ENCODE data around the gene LYRM4.

LYRM4 gene

DNA sequence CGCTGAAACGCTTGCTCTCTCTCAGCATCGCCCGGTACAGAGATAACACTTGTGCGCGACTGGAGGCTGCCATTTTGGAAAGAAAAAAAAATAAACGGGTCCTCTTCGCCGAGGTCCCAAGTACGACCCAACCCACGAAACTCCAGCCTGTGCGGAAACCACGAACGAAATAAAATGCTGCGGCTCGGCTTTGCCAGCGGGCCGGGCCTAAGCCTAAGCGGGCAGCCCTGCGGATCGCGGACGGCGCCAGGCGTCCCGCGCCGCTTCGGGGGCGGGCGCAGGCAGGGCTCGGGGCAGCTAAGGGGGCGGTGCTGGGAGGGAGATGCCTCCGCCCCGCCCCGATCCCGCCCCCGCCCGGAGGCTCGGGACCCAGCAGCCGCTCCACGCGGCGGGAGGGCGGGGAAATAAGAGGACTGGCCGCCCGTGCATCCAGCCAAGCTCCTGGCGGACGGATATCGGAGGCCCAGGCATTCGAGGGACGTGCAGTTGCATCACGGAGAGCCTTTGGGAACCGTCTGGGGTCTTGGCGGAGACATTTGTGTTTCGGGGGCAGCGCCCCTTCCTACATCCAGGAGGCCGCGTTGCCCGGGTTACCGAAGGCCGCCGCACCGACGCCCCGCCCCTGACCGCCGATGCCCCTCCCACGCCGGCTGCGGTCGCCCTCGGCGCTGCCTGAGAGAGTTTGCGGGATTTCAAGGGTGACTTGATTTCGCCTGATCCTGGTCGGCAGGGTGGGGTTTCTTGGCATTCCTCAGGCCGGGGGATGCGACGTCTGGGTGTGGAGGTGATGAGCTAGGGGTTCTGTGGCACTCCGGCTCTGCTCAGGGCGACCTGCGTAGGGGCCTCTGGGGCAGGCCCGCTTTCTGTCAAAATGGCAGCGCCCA lies at the start of gene LYRM4, which contains the start of gene FARS2:
TSS of gene LYRM4 (minus strand) at position 290 of the 884 bp plus-strand sequence. CDS start at position 73, 217 bp downstream.
TSS of gene FARS2 (plus strand) at position 853 of the 884 bp plus-strand sequence.
- DNase-seq: peak; percentile 95

DNA sequence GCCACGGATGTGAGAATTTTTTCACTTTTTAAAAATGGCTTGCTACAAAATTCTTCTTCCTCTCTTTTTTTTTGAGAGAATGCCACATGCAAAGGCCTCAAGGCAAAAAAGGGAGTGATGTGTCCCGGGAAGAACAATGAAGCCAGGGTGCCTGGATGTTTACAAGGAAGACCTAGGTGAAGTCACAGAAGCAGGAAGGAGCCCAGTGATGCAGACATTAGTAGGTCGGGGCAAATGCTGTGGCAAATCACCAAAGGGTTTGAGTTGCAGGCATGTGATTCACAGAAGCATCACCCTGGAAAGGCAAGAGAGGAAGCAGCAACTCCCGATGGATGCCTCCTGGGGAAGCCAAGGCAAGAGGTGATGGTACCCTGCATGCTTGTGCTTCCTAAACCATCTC lies 47.3 kb upstream of the LYRM4 start:
- no peak for DNase-seq

DNA sequence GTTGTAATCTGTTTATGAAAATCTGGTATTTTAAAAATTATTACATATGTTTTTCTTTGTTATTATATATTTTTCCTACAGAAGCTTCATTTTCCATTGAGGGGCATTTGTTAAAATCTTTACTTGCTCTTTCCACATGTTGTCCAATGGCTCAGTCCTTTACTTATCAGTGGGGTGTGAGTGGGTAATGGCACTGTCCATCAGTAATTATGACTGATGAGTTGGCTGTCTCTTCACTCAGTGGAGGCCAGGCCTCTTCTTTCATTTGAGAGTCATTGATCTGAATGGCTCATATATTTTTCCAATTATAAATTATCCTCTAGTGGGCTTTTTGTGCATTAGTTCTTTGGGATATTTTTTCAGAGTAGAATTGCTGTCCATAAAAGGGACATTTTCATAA lies 46.3 kb upstream of the LYRM4 start:
- DNase-seq: no peak

DNA sequence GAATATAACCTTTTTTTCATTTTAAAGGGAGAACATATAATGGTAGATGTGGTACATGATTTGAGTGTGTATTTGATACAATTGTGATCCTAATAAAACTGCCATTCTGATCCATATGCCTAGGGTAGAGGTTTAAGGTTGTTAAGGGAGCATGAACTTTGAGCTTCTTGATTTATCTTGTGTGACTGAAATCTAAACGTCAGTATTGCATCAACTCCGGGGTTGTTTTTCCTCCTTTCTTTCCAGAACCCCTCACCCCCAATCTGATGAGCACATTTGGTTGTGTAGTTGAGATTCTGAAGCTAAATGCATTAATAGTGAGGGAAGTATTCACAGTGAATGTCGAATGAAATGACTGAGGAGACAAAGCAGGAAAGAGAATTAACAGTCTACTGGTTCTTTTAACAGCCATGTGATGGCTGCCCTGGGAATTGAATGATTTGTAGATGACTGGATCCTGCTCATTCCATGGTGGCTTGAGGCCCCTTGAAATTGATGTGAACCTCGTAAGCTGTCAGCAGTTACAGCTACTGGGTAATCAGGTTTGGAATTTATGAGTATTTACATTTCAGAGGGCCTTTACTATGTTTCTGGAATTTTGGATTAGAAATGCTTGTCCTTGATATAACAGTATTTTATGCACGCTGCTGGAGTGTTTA lies 45.3 kb upstream of the LYRM4 start:
- DNase-seq: no peak

DNA sequence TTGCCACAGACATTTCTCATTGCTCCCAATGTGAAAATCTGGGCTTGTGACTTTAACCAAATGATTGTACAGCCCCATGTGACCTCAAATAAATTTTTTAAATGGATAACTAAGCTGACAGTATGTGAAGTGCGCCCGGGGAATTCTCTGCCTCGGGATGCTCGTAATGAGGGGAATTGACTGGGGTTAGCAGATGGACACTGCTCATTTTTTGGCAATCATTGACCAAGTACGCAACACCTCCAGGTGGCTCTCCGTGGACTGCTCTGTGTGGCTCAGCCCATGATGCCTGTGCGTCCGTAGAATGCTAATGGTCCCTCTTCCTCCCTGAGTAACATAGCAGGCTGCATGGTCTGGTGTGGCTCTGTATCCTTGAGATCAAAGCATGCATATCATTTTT lies 42.9 kb upstream of the LYRM4 start:
- no peak for DNase-seq

DNA sequence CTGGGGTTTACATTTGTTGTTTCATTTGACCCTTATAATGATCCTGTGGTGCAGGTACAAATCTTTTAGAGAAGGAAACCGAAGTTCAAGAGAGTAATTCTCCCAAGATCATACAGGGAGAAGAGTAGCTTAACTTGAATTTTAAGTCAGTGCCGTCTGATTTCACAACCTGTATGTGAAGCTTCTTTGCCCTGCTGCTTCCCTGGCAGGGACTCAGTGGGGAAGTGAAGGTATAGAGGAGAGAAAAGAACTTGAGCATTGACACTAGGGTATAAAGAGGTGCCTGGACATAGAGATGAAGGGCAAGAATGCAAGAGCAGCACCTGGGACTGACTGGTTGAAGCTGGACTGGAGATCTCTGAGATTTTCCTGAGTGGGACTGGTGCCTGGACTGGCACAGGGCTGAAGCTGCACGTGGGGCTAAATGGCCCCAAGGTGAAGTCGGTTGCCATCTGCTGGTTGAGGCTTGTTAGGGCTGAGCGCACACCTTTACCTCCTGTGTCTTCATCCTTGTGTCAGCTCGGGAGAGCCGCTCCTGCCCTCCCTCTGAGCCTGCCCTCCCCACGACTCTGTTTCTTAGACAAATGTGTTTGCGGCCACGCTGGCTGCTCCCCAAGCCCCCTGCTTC lies 42.4 kb upstream of the LYRM4 start:
- DNase-seq: no peak

DNA sequence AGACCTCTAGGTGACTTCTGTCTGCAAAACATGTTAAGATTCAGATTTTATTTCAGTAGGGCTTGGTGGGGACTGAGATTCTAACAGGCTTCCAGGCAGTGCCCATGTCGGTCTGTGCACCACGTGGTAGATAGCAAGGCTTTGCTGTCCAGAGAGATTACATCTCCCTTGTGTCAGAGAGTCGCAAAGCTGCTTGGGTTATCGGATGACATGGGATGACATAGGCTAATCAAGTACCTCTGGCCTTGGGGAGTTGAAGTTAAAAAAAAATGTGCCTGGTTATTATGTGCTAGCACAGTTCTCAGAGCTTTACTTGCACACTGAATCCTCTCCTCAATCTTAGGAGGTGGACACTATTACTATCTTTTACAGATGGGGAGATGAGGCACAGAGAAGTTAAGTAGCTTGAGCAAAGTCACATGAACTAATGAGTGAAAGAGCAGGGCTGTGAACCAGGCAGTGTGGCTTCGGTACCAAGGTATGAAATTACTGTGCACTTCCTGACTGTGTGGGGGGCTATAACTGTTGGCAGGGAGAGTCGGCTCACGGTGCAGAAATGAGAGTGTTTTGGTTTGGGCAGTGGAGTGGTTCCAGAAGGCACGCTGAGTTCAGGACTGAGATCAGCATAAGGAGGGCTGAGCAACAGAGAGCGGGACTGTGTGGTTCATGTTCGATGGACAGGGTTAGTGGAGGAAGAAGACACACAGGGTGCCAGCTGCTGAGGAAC lies 41.6 kb upstream of the LYRM4 start:
- DNase-seq: no peak

DNA sequence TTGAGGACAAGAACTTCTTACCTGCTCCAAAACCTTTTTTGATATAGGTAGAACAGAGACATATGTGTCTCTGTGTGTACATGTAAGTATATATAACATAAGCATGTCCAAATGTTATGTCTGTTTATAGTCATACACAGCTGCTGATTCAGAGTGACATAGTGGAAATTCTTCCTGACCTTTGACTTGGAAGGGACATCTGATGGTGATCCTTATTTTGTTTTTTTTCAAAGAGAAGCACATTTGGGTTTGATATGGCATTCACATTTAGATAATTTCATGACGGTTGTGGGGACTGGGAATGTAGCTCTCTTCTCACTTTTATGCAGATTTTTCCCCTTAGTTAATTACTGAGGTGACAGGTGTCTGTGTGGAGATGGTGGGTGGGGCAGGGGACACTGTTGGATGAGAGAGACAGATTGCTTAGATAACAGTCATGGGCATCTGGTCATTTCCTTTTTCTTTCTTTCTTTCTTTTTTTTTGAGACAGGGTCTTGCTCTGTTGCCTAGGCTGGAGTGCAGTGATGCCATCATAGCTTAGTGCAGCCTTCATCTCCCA lies 39.5 kb upstream of the LYRM4 start:
- no peak for DNase-seq

DNA sequence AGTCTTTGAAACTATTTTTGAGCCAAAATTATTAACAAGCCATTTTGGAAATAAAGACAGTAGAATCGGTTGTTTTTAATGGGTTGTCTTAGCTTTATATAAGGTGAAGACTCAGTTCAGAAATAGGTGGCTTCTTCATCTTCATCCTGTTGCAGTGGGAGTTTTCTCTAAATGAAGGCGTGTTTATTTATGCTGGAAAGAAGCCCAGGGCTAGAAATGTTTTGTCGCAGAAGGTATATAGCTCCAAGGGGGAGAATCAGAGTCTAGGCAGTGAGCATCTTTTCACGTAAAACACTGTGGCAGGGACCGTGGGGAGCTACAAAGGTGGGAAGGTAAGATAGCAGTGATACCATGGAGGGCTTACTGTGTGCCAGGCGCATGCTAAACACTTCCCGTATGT lies 34.9 kb upstream of the LYRM4 start:
- no peak for DNase-seq

DNA sequence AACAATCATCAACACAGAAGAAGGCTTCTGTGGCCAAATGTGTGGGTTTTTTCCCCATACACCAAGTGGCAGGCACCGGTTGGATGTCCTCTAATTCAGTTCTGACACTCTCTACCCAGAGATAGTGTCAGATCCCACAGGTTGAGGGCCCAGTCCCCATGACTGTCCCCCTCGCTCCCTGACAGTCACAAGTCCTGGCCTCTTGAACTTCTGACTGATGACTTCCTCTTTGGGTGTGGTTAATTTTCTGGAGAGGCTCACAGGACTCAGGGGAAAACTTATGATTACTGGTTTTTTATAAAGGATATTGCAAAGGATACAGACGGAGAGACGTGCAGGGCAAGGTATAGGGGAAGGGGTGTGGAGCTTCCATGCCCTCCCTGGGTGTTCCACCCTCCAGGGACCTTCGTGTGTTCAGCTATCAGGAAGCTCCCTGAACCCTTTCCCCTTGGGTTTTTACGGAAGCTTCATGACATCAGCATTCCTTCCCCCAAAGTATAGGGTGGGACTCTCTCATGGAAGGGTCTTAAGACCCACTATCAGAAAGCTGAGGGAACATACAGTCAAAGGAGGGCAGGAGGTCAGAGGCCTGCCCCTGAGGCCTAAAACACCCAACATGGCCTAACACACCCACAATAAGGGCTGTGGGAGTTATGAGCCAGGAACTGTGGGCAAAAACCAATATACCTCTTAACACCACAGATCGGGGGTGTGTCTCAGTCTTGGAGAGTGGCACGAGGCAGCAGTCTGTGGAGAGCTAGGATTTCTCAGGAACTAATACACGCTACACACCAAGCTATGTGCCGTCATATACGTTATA lies 33.9 kb upstream of the LYRM4 start:
- DNase-seq: no peak

DNA sequence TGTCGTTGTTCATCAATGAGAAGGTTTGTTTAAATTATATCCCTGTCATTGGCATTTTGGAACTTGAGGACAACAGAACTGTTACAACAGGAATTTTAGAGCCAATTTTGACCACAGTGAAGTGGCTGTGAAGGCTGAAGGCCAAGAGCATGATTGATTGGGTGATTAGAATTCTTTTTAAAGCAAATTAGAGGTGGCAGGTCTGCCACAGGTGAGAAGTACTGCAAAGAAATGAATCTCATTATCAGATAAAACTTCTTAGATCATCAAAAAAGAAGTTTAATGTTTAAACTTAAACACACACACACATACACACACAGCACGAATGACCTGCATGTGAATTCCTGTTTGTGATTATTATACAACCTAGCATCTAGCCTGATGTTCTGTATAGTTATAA lies 32.9 kb upstream of the LYRM4 start:
- no peak for DNase-seq

DNA sequence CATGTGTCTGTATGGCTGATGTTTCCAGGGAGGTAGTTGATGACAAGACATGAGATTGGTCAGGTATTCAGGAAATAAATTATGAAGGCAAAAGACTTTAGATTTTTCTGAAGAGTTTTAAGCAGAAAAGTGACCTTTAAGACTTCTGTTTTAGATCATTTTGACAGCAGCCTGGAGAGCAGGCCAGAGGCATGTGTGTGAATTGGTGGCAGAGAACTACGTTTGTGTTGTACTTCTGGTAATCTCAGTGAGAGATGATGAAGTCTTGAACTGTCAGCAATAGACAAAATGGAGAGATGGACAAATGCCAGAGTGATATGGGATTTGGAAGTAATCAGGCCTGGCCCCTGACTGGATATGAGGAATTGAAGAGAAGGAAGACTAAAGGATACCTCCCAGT lies 31.4 kb upstream of the LYRM4 start:
- DNase-seq: no peak

DNA sequence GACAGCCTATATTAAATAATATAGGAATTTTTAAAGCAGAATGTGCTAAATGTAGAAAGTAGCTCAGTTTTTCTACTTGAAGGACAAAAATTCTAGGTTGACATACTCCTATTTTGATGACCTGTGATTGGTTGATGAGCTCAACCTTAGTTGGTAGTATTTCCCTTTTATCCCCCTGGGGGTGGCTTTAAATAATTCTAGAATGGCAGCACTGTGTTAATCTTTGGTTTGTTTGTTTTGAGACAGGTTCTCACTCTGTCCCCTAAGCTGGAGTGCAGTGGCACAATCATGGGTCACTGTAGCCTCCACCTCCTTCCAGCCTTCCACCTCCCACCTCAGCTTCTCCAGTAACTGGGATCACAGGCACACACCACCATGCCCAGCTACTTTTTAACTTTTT lies 29.8 kb upstream of the LYRM4 start:
- no peak for DNase-seq

DNA sequence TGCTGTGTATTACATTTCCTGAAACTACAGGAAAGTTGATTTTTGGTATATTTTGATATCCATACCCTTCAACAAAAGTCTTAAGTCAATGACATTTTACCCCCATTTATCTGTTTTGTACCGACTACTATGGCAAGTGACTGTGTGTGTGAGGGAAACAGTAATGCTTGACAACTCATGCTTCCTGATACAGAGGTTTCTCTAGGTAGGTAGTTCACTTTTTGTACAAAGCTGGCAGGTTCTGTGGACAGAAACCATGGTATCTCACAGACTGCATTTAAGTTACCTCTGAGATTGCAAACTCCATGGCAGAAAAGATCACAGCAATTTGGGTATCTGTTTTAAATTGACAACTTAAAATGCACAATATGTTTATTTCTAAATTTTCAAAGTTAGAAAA lies 29.3 kb upstream of the LYRM4 start:
- no peak for DNase-seq

DNA sequence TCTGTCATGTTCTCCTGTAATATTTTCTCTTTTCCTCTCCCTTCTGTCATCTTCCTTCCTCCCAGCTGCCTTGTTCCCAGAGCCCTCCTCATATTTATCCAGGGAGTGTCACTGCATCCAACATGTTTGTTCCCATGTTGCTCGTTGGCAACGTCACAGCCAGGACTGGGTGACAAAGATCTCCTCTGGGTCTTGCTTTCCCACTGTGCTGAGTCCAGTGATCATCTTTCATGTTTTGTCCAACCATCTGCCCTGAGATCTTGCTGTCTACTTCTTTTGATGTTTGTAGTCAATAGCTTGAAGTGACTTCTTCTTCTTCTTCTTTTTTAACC lies 27.2 kb upstream of the LYRM4 start:
- no peak for DNase-seq

DNA sequence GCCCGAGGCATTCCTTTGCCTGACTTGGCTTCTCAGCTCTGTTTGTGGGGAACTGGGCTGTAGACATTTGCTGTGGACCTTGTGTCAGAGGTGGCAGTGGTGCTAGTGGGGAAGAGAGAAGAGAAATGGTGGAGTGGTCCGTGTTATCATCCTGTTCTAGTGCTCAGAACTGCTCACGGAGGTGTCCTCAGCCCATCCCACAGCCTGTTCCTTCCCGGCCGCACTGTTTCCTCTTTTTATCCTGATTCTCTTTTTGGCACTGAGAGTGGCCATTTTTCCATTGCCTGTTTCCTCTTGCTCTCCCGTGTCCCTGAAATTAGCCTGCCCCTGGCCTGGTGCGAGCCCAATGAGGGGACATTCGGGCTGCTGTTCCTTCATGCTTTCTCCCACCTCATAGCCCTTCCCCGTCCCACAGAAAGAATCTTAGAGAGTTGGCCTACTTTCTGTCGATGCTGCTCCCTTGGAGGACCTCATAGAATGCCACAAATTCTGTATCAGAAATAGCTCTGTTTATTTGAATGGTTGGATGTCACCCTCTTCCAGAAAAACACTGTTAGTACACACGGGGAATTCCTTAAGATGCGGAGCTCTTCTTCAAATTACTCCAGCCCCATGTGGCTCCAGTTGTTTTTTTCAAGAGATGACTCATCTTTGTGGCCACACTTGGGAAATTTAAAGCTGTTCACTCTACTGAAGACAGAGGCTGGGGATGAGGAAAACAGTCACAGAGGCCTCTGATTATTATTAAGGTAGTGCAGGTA lies 26.6 kb upstream of the LYRM4 start:
- no peak for DNase-seq

DNA sequence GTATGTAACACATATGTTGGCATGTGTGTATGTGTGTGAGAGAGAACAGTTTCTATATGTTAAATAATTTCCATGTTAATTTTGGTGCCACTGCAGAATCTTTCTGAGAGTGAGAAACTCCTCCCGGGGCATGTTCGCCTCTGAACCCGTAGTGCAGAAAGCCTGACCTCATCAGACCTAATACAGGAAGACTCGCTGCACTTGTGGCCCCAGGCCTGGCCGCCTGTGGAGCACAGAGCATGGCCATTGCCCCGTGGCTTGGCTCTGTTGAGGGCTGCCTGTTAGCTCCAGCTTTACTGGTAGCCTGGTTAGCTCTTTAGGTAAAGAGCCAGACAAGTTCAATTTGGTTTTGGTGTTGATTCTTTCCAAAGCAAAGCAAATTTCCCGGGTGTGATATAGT lies 26.0 kb upstream of the LYRM4 start:
- no peak for DNase-seq

DNA sequence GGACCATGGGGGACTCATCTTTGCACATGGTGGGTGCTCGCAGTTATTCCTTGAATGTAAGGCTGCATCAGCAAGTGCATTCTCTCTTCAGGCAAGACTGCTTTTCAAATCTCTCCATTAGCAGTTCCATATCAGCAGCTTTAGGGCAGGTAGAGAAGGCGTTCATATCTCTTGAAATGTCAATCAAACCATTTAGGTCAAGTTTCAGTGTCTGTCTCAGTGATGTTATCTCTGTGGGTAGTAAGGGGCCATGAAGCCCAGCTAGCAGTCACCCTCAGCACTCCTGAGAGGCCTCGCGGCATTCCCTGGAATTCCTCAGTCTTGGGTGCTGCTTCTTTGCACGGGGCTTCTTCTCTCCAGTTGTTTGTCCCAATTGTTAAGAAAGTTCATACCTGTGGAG lies 24.8 kb upstream of the LYRM4 start:
- DNase-seq: no peak

DNA sequence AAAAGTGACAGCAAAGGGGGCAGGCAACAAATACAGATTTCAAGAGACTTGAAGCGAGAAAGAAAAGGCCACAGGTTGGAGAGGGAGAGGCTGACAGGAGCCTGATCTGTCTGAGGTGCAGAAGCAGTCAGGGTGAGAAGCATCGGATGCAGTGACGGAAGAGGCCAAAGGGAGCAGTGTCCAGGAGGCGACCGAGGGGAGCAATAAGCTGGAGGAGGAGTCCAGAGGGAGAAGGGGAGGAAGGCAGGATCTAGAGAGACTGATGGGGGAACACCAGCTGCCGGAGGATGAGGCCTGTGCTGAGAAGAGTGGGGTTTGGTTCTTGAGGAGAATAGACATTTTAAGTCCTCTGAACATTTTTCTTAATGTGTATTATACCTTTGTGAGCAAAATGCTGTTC lies 24.3 kb upstream of the LYRM4 start:
- no peak for DNase-seq

DNA sequence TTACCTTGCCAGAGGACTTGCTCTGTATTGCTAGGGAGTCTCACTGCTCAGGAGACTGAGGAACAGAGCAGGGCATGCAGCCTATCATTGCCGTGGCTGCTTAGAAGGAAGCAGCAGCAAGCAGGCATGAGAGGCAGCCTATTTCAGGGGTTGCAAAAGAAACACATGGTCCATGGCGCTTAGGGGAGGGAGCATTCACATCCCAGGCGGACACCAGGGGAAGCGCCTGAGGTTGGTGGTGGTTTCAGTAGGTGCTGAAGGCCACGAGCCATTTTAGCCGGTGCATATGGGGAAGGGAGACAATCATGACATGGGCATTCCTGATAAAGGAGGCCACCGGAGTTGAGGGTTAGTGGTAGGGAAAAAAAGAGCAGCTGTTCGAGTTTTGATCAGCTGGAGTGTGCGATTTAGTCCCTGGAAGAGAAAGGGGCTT lies 21.5 kb upstream of the LYRM4 start:
- DNase-seq: no peak

DNA sequence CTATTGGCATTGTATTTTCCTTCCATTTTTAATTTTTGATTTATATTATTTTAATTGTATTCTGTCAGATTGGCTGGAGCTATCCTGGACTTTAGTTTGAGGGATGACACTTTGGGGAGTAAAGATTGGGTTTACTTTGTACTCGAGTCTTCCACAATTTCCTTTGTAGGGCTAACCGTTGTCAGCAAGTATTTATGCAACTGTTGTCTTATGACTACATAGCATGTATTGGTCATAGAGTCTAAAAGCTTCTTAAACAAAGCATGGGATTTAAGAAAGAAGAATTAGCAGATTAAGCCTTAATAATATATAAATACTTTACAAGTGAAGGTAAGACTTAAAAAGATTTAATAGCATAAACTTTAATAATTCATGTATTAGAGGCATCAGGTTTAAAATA lies 20.2 kb upstream of the LYRM4 start:
- no peak for DNase-seq

Measured in KG1 (cell line).